GM12878 (cell line): ENCODE results near the gene TMC8. TPM values are rescaled to one million over a fixed set of nuclear protein-coding genes. Genes with fewer than 3 reads are reported as not detected.

Experiments
- ATF2 ChIP-seq: IDR thresholded peaks from 2 replicates; pipeline ENCODE4 v1.6.1; 2012; ENCODE audit warnings: low read length, inconsistent platforms
- BACH1 ChIP-seq: fragments of 450-650 bp; IDR thresholded peaks from 2 replicates; pipeline ENCODE4 v1.6.1; 2017; ENCODE audit warnings: mild to moderate bottlenecking, borderline replicate concordance
- CBFB ChIP-seq: IDR thresholded peaks from 2 replicates; pipeline ENCODE4 v1.6.1; 2016; ENCODE audit warnings: antibody characterized with exemption, low read depth
- CREM ChIP-seq: IDR thresholded peaks from 2 replicates; pipeline ENCODE4 v1.6.1; 2014; ENCODE audit warnings: antibody characterized with exemption, low read depth
- E2F8 ChIP-seq: fragments of 450-650 bp; IDR thresholded peaks from 2 replicates; pipeline ENCODE4 v1.6.1; 2018; ENCODE audit warnings: mild to moderate bottlenecking, low read depth, moderate library complexity; ENCODE audit not compliant: partially characterized antibody
- IKZF2 ChIP-seq, 2 experiments: fragments of 450-650 bp; IDR thresholded peaks; 2 replicates each; pipeline ENCODE4 v1.6.1; 2017; ENCODE audit warnings: mild to moderate bottlenecking in 2 of 2, moderate library complexity in 2 of 2
- MTA3 ChIP-seq: IDR thresholded peaks from 2 replicates; pipeline ENCODE4 v1.6.1; 2012; ENCODE audit warnings: low read length, inconsistent platforms, borderline replicate concordance
- PML ChIP-seq: IDR thresholded peaks from 2 replicates; pipeline ENCODE4 v1.6.1; 2012; ENCODE audit warnings: low read length, inconsistent platforms
- SP1 ChIP-seq: IDR thresholded peaks from one replicate; pipeline ENCODE4 v1.6.1; 2011; ENCODE audit warnings: low read depth, low read length
- SUZ12 ChIP-seq: fragments of 200-600 bp; sonication (generic); IDR thresholded peaks from one replicate; pipeline ENCODE4 v1.6.1; 2018; ENCODE audit warnings: antibody characterized with exemption, mild to moderate bottlenecking; ENCODE audit not compliant: unreplicated experiment
- ZBTB4 ChIP-seq: fragments of 450-650 bp; formaldehyde crosslinking; IDR thresholded peaks from 2 replicates; pipeline ENCODE4 v1.4.0; 2022; ENCODE audit warnings: mild to moderate bottlenecking, moderate library complexity
- polyA plus RNA-seq, 11 experiments: library from polyadenylated mRNA; depleted of rRNA in 4 of 11; unstranded in 6 of 11; stranded (reverse) in 5 of 11; fragments of >200 nt; fragmentation: Nextera tagmentation in 4 of 11; fragmentation: Illumina TruSeq in 1 of 11; extraction: Ambion mirVana in 4 of 11; extraction: Trizol in 1 of 11; gene quantifications; 1 replicate in 1 of 11; 2 replicates in 10 of 11; pipeline versions ENCODE4 v1.2.1 to v1.2.3, GENCODE V29; 2011 to 2016; ENCODE audit warnings: inconsistent platforms in 2 of 11, missing spikeins in 2 of 11, low read depth in 1 of 11
- total RNA-seq, 4 experiments: library from RNA; depleted of rRNA in 3 of 4; stranded (reverse); fragments of >200 nt in 3 of 4; fragmentation: Illumina TruSeq in 1 of 4; extraction: Trizol in 1 of 4; gene quantifications; 2 replicates each; pipeline versions ENCODE4 v1.2.1 to v1.2.3, GENCODE V29; 2013 to 2021

TMC8 gene
- total and polyA plus RNA-seq, 10 of the 15 experiments (the other 5 are each of a cell fraction or from before 2014, with no cell fraction given), result 2.7 to 128 (median 40.0) TPM

DNA sequence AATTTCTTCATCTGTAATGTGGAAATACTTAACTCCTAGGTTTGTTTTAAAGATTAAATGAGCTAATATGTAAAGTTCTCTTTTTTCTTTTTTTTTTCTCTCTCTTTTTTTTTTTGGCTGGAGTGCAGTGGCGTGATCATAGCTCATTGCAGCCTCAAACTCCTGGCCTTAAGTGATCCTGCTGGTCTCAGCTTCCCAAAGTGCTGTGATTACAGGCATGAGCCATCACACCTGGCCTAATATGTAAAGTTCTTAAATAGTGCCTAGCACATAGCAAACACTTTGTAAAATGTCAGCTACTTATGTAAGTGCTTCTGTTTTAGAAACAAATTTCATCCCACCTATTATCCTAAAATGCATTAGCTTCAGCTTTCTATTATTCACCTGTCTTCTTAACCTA is 42.0 kb upstream of the TMC8 start (continued):
- TF ChIP-seq ZBTB4 (CRISPR knock-in tag), result no peak
- no peak for TF ChIP-seq IKZF2 (IDR thresholded peaks at IDR 0.05)
- no peak for TF ChIP-seq SUZ12
- no peak for TF ChIP-seq MTA3
- no peak for TF ChIP-seq SP1
- TF ChIP-seq CBFB, result no peak
- TF ChIP-seq E2F8, result no peak
- no peak for TF ChIP-seq PML
- no peak for TF ChIP-seq BACH1
- TF ChIP-seq CREM, result no peak
- TF ChIP-seq ATF2, result no peak
